GM23338 (cell line): ENCODE measurements around the gene RAX2. TPM values are rescaled to one million over a fixed set of nuclear protein-coding genes. Genes with fewer than 3 reads are reported as not detected.

Source experiments
- ATAC-seq: fragments of 200-7000 bp; cut with Tn5 transposase; 3 replicates; pipeline ENCODE4 v1.9.1; 2020
- DNase-seq: peaks from one replicate; pipeline ENCODE4 v3.0.0-alpha.2; 2015; ENCODE audit warnings: low spot score
- H2AFZ ChIP-seq: fragments of 200-600 bp; sonication (generic); 2 replicates; pipeline ENCODE4 v1.8.0; 2016; ENCODE audit warnings: antibody characterized with exemption, mild to moderate bottlenecking, moderate library complexity
- H3F3A ChIP-seq: fragments of 200-600 bp; sonication (generic); replicated peaks from 2 replicates; pipeline ENCODE4 v1.8.0; 2017; ENCODE audit warnings: antibody characterized with exemption, mixed run types, low read depth
- H3K27ac ChIP-seq: fragments of 200-600 bp; sonication (generic); 2 replicates; pipeline ENCODE4 v1.6.1; 2016; ENCODE audit warnings: low read depth
- H3K27me3 ChIP-seq: fragments of 200-600 bp; sonication (generic); 2 replicates; pipeline ENCODE4 v1.8.0; 2016; ENCODE audit warnings: mild to moderate bottlenecking, mixed run types, moderate library complexity; ENCODE audit not compliant: insufficient read depth
- H3K36me3 ChIP-seq: fragments of 200-600 bp; sonication (generic); 2 replicates; pipeline ENCODE4 v1.8.0; 2016; ENCODE audit warnings: mild to moderate bottlenecking; ENCODE audit not compliant: insufficient read depth
- H3K4me1 ChIP-seq: fragments of 200-600 bp; sonication (generic); 2 replicates; pipeline ENCODE4 v1.8.0; 2016; ENCODE audit warnings: mild to moderate bottlenecking, moderate library complexity; ENCODE audit not compliant: insufficient read depth
- H3K4me2 ChIP-seq: fragments of 200-600 bp; sonication (generic); 2 replicates; pipeline ENCODE4 v1.7.1; 2017; ENCODE audit warnings: mixed run types
- H3K4me3 ChIP-seq: fragments of 200-600 bp; sonication (generic); 2 replicates; pipeline ENCODE4 v1.6.1; 2016; ENCODE audit warnings: mixed run types
- H3K79me2 ChIP-seq: fragments of 200-600 bp; sonication (generic); replicated peaks from 2 replicates; pipeline ENCODE4 v1.8.0; 2017; ENCODE audit warnings: mild to moderate bottlenecking; ENCODE audit not compliant: insufficient read depth
- H3K9me2 ChIP-seq: fragments of 200-600 bp; sonication (generic); 2 replicates; pipeline ENCODE4 v1.8.0; 2017; ENCODE audit not compliant: insufficient read depth
- H4K20me1 ChIP-seq: fragments of 200-600 bp; sonication (generic); replicated peaks from 2 replicates; pipeline ENCODE4 v1.8.0; 2017; ENCODE audit warnings: mild to moderate bottlenecking; ENCODE audit not compliant: insufficient read depth
- H3K27ac Mint-ChIP-seq: 2 replicates; pipeline ENCODE4 v1.8.0; 2020; ENCODE audit warnings: inconsistent platforms, mild to moderate bottlenecking, moderate library complexity, mixed read lengths
- H3K27me3 Mint-ChIP-seq: 3 replicates; pipeline ENCODE4 v1.8.0; 2022; ENCODE audit warnings: low read depth, mild to moderate bottlenecking, moderate library complexity, mixed read lengths, inconsistent platforms; ENCODE audit not compliant: insufficient read depth, poor library complexity
- H3K36me3 Mint-ChIP-seq: 3 replicates; pipeline ENCODE4 v1.8.0; 2021; ENCODE audit warnings: low read depth, mild to moderate bottlenecking, inconsistent platforms, moderate library complexity, mixed read lengths
- H3K4me1 Mint-ChIP-seq: 3 replicates; pipeline ENCODE4 v1.8.0; 2020; ENCODE audit warnings: mild to moderate bottlenecking, inconsistent platforms, mixed read lengths
- H3K4me3 Mint-ChIP-seq: 3 replicates; pipeline ENCODE4 v1.8.0; 2021; ENCODE audit warnings: moderate library complexity, mild to moderate bottlenecking, inconsistent platforms, mixed read lengths
- H3K9me3 Mint-ChIP-seq: 3 replicates; pipeline ENCODE4 v1.8.0; 2020; ENCODE audit warnings: moderate library complexity, mild to moderate bottlenecking, inconsistent platforms, mixed read lengths
- CREB1 ChIP-seq: fragments of 250-450 bp; sonication (Bioruptor Pico); IDR thresholded peaks from 2 replicates; pipeline ENCODE4 v1.5.0; 2020; ENCODE audit warnings: low read depth, mild to moderate bottlenecking, moderate library complexity
- EZH2 ChIP-seq: fragments of 200-600 bp; sonication (generic); IDR thresholded peaks from one replicate; pipeline ENCODE4 v1.8.0; 2017; ENCODE audit warnings: antibody characterized with exemption, mild to moderate bottlenecking, low read depth; ENCODE audit not compliant: unreplicated experiment
- REST ChIP-seq: IDR thresholded peaks from one replicate; pipeline ENCODE4 v1.6.1; 2018; ENCODE audit warnings: antibody characterized with exemption; ENCODE audit not compliant: unreplicated experiment
- STAT1 ChIP-seq: IDR thresholded peaks from one replicate; pipeline ENCODE4 v1.6.1; 2016; ENCODE audit warnings: antibody characterized with exemption; ENCODE audit not compliant: unreplicated experiment
- ZNF114 ChIP-seq: fragments of 250-450 bp; sonication (Bioruptor Pico); IDR thresholded peaks from 2 replicates; pipeline ENCODE4 v1.5.0; 2020; ENCODE audit warnings: mild to moderate bottlenecking, moderate library complexity
- polyA plus RNA-seq: library from polyadenylated mRNA; unstranded; fragments of >200 nt; fragmentation: Nextera tagmentation; extraction: Ambion mirVana; gene quantifications from 2 replicates; pipeline ENCODE4 v1.2.1, GENCODE V29; 2016
- total RNA-seq: library from RNA; depleted of rRNA; stranded (reverse); fragments of >200 nt; shearing (Covaris generic); gene quantifications from 2 replicates; pipeline ENCODE4 v1.2.3, GENCODE V29; 2014
- TF ChIP-seq, protein P1 (sequence below), 2 experiments: fragments of 200-600 bp in 1 of 2; sonication (generic) in 1 of 2; conservative IDR thresholded peaks; 2 replicates each; pipeline versions ENCODE4 v1.5.1 to v1.6.1; 2016 to 2017; ENCODE audit warnings: antibody characterized with exemption in 2 of 2, low read depth in 2 of 2, mild to moderate bottlenecking in 2 of 2, moderate library complexity in 1 of 2

RAX2 gene
- total and polyA plus RNA-seq, 2 experiments from 2014 or later, result 0.13 TPM; not detected in 1

DNA sequence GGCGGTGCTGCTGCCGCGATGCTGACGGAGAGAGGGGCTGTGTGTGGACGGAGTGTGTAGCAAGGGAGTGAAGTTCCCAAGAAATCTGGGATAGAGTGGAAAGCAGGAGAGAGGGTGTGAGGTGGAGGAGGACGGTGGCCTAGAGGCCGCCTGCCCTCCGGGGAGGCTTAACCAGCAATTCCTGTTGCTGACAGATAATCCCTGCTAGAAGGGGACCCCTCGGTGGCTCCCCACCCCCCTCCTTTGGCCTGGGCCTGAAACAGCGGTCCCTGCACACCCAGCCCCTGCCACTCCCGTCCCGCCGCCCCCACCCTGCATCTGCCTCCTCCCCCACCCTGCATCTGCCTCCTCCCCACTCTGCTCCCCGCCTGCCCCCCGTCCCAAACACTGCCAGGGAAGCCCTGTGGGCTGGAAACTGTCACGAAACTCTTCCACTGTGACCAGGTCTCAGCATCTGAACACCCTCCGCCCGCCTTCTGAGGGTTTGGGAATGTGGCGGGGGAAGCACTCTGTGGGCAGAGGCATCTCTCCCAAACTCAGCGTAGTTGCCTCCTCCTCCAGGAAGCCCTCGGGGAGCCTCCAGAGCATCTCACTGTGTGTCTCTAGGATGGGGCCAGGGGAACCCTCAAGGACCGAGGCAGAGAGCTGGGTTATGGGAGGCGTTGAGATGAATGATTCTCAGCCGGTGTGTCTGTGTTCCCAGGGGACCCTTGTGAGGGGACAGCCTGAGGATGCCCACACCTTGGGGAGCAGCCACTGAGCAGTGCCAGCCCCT lies 31.3 kb upstream of the RAX2 start:
- H3K27ac Mint-ChIP-seq, result no peak overlapping the region
- H3K27me3 Mint-ChIP-seq, result peaks cover 23% of the 10 kb centered on the region

More for the DNA sequence above, 31.3 kb upstream of the RAX2 start:
- Histone ChIP-seq H3K4me3 (no peak overlapping the region), H3K4me1 (no peaks in the 10 kb centered on the region; the same call in 1 of the 2 replicates), H3K4me2 (no peak overlapping the region), H3K79me2 (no peaks in the 10 kb centered on the region), H3F3A (peaks cover 18% of the 10 kb centered on the region), H3K9me2 (no peaks in the 10 kb centered on the region), H3K36me3 (no peaks in the 10 kb centered on the region), H2AFZ (no peak overlapping the region), H3K27ac (no peak overlapping the region), H4K20me1 (no peaks in the 10 kb centered on the region), H3K27me3 (peaks cover 14% of the 10 kb centered on the region; the same call in 1 of the 2 replicates)
- no peaks in the 10 kb centered on the region; the same call in 2 of the 3 replicates for H3K4me1 Mint-ChIP-seq
- no peaks in the 10 kb centered on the region for H3K36me3 Mint-ChIP-seq
- no peak for ATAC-seq
- H3K9me3 Mint-ChIP-seq, result peaks cover 3% of the 10 kb centered on the region; the same call in 1 of the 3 replicates
- H3K4me3 Mint-ChIP-seq, result no peak overlapping the region
- no peak for DNase-seq
- TF ChIP-seq, protein P1, sequence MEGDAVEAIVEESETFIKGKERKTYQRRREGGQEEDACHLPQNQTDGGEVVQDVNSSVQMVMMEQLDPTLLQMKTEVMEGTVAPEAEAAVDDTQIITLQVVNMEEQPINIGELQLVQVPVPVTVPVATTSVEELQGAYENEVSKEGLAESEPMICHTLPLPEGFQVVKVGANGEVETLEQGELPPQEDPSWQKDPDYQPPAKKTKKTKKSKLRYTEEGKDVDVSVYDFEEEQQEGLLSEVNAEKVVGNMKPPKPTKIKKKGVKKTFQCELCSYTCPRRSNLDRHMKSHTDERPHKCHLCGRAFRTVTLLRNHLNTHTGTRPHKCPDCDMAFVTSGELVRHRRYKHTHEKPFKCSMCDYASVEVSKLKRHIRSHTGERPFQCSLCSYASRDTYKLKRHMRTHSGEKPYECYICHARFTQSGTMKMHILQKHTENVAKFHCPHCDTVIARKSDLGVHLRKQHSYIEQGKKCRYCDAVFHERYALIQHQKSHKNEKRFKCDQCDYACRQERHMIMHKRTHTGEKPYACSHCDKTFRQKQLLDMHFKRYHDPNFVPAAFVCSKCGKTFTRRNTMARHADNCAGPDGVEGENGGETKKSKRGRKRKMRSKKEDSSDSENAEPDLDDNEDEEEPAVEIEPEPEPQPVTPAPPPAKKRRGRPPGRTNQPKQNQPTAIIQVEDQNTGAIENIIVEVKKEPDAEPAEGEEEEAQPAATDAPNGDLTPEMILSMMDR (conservative IDR thresholded peaks at IDR 0.05; ENCODE audit: low read depth in 2 of 2), result no peak
- no peak for TF ChIP-seq STAT1
- TF ChIP-seq REST, result no peak
- no peak for TF ChIP-seq EZH2
- TF ChIP-seq ZNF114 (CRISPR knock-in tag), result no peak
- TF ChIP-seq CREB1 (CRISPR knock-in tag), result no peak
